ENCODE measurements around the gene CCER1.

- no peak for TF ChIP-seq POLR2A (IDR thresholded peaks at IDR 0.05)
- no peak for TF ChIP-seq CTCF (IDR thresholded peaks at IDR 0.05)
Measured at GRCh38 chr12:90920222-90920621, 34.8 kb downstream of the CCER1 start.
